CD4-positive, CD25-positive, alpha-beta regulatory T cell (primary cell): ENCODE data around the gene UEVLD. TPM values are rescaled to one million over a fixed set of nuclear protein-coding genes. Genes with fewer than 3 reads are reported as not detected.

Experiments used
- ATAC-seq, 2 donors: fragments of 150-1000 bp; cut with Tn5 transposase; one replicate each; pipeline ENCODE4 v1.10.0; 2021; ENCODE audit warnings: low read depth in 2 of 2, moderate number of reproducible peaks in 2 of 2, moderate library complexity in 1 of 2
- DNase-seq, 3 donors: peaks; one replicate each; pipeline versions ENCODE4 v3.0.0 to v3.0.0-alpha.2; 2012 to 2022; ENCODE audit warnings: mixed read lengths in 1 of 3
- H3K27ac ChIP-seq: one replicate; pipeline ENCODE4 v1.7.0; 2013; ENCODE audit warnings: mild to moderate bottlenecking, low read length; ENCODE audit not compliant: insufficient read depth, poor library complexity, severe bottlenecking
- H3K27me3 ChIP-seq: one replicate; pipeline ENCODE4 v1.7.0; 2013; ENCODE audit warnings: low read length; ENCODE audit not compliant: control insufficient read depth, insufficient read depth
- H3K36me3 ChIP-seq: one replicate; pipeline ENCODE4 v1.7.0; 2013; ENCODE audit warnings: mild to moderate bottlenecking, low read length, moderate library complexity; ENCODE audit not compliant: control insufficient read depth, insufficient read depth
- H3K4me1 ChIP-seq: 2 replicates; pipeline ENCODE4 v1.7.0; 2013; ENCODE audit warnings: mild to moderate bottlenecking, low read length; ENCODE audit not compliant: insufficient read depth, control insufficient read depth, poor library complexity, severe bottlenecking
- H3K4me3 ChIP-seq: one replicate; pipeline ENCODE4 v1.7.0; 2013; ENCODE audit warnings: low read depth, mild to moderate bottlenecking, low read length, moderate library complexity
- H3K9me3 ChIP-seq, 2 experiments: 1 replicate in 1 of 2; 2 replicates in 1 of 2; pipeline ENCODE4 v1.7.0; 2013; ENCODE audit warnings: low read length in 2 of 2, mild to moderate bottlenecking in 1 of 2, moderate library complexity in 1 of 2; ENCODE audit not compliant: control insufficient read depth in 2 of 2
- H3K27ac Mint-ChIP-seq, 3 donors: one replicate each; pipeline ENCODE4 v1.8.0; 2020 to 2022; ENCODE audit warnings: mild to moderate bottlenecking in 3 of 3, mixed read lengths in 3 of 3, moderate library complexity in 2 of 3
- H3K27me3 Mint-ChIP-seq: one replicate; pipeline ENCODE4 v1.8.0; 2022; ENCODE audit warnings: mild to moderate bottlenecking, mixed read lengths
- H3K36me3 Mint-ChIP-seq: one replicate; pipeline ENCODE4 v1.8.0; 2020; ENCODE audit warnings: mixed read lengths
- H3K4me1 Mint-ChIP-seq, 4 donors: one replicate each; pipeline ENCODE4 v1.8.0; 2020 to 2022; ENCODE audit warnings: mixed read lengths in 4 of 4, mild to moderate bottlenecking in 1 of 4
- H3K4me3 Mint-ChIP-seq, 4 donors: one replicate each; pipeline ENCODE4 v1.8.0; 2020 to 2022; ENCODE audit warnings: mild to moderate bottlenecking in 4 of 4, mixed read lengths in 4 of 4, moderate library complexity in 3 of 4
- H3K9me3 Mint-ChIP-seq, 7 donors: one replicate each; pipeline ENCODE4 v1.8.0; 2020 to 2022; ENCODE audit warnings: mixed read lengths in 7 of 7, mild to moderate bottlenecking in 3 of 7, moderate library complexity in 2 of 7
- polyA plus RNA-seq, 4 donors: library from polyadenylated mRNA; unstranded; fragments of 300-500 nt; fragmentation: Illumina TruSeq; gene quantifications; one replicate each; pipeline ENCODE4 v1.2.3, GENCODE V29; 2021
- total RNA-seq: library from RNA; stranded (reverse); gene quantifications from one replicate; pipeline ENCODE4 v1.2.3, GENCODE V29; 2022

Gene UEVLD
- total and polyA plus RNA-seq, 5 donors from 2014 or later, result 5.6 to 11.6 (median 6.3) TPM

GRCh38 chr11:18495271-18495670 lies 93.3 kb downstream of the UEVLD start:
- no peaks in the 10 kb centered on the region for H3K4me1 ChIP-seq
- no peak for ATAC-seq
- H3K36me3 ChIP-seq, result peaks cover 64% of the 10 kb centered on the region
- H3K27me3 ChIP-seq, result no peaks in the 10 kb centered on the region
- H3K27ac ChIP-seq, result no peak overlapping the region
- H3K27me3 Mint-ChIP-seq, result no peaks in the 10 kb centered on the region
- H3K9me3 ChIP-seq, result no peaks in the 10 kb centered on the region
- peak overlapping the region in 1 of 3 donors; percentile 76 for H3K27ac Mint-ChIP-seq
- H3K4me1 Mint-ChIP-seq, result peaks cover 5 to 39% (median 27%) of the 10 kb centered on the region in 4 donors
- DNase-seq, result no peak
- no peak overlapping the region for H3K4me3 ChIP-seq
- no peak overlapping the region for H3K4me3 Mint-ChIP-seq
- H3K9me3 Mint-ChIP-seq, result peaks cover 0 to 2% (median 0%) of the 10 kb centered on the region in 7 donors
- H3K36me3 Mint-ChIP-seq, result peaks cover 53% of the 10 kb centered on the region

GRCh38 chr11:18493310-18493709 lies 95.2 kb downstream of the UEVLD start:
- Histone ChIP-seq H3K27me3 (no peaks in the 10 kb centered on the region), H3K9me3 (no peaks in the 10 kb centered on the region), H3K27ac (no peak overlapping the region), H3K4me3 (no peak overlapping the region), H3K36me3 (peaks cover 63% of the 10 kb centered on the region), H3K4me1 (no peaks in the 10 kb centered on the region)
- H3K27me3 Mint-ChIP-seq, result no peaks in the 10 kb centered on the region
- no peak for ATAC-seq
- peaks cover 54% of the 10 kb centered on the region for H3K36me3 Mint-ChIP-seq
- peaks cover 0 to 1% (median 0%) of the 10 kb centered on the region in 7 donors for H3K9me3 Mint-ChIP-seq
- no peak for DNase-seq
- H3K4me1 Mint-ChIP-seq, result peaks cover 1 to 37% (median 22%) of the 10 kb centered on the region in 4 donors
- no peak overlapping the region for H3K4me3 Mint-ChIP-seq
- H3K27ac Mint-ChIP-seq, result peak overlapping the region in 2 of 3 donors; percentile 26 to 44

- H3K27ac ChIP-seq, result no peak overlapping the region
- no peak for DNase-seq
- peak overlapping the region in 2 of 3 donors; percentile 26 to 29 for H3K27ac Mint-ChIP-seq
- H3K9me3 ChIP-seq, result no peaks in the 10 kb centered on the region
- no peak overlapping the region for H3K4me3 Mint-ChIP-seq
- peaks cover 50% of the 10 kb centered on the region for H3K36me3 Mint-ChIP-seq
- ATAC-seq, result no peak
- H3K4me1 ChIP-seq, result no peaks in the 10 kb centered on the region
- H3K4me1 Mint-ChIP-seq, result peaks cover 0 to 37% (median 20%) of the 10 kb centered on the region in 4 donors
- H3K27me3 Mint-ChIP-seq, result no peaks in the 10 kb centered on the region
- no peaks in the 10 kb centered on the region for H3K27me3 ChIP-seq
- no peak overlapping the region for H3K4me3 ChIP-seq
- peaks cover 0 to 1% (median 0%) of the 10 kb centered on the region in 7 donors for H3K9me3 Mint-ChIP-seq
- H3K36me3 ChIP-seq, result peaks cover 62% of the 10 kb centered on the region
Observed at GRCh38 chr11:18492888-18493287, 95.6 kb downstream of the UEVLD start.

- Histone ChIP-seq H3K9me3 (no peaks in the 10 kb centered on the region), H3K4me1 (no peaks in the 10 kb centered on the region), H3K4me3 (no peak overlapping the region), H3K27me3 (no peaks in the 10 kb centered on the region), H3K27ac (no peak overlapping the region), H3K36me3 (peaks cover 66% of the 10 kb centered on the region)
- ATAC-seq (no peak), DNase-seq (no peak)
- Mint-ChIP-seq H3K4me1 (peaks cover 0 to 37% (median 19%) of the 10 kb centered on the region in 4 donors), H3K27me3 (no peaks in the 10 kb centered on the region), H3K9me3 (peaks cover 0 to 1% (median 0%) of the 10 kb centered on the region in 7 donors), H3K36me3 (peaks cover 52% of the 10 kb centered on the region), H3K4me3 (no peak overlapping the region), H3K27ac (peak overlapping the region in 1 of 3 donors; percentile 26)
Observed at GRCh38 chr11:18491924-18492323, 96.6 kb downstream of the UEVLD start.

GRCh38 chr11:18490736-18491485 lies 97.6 kb downstream of the UEVLD start:
- Histone ChIP-seq H3K36me3 (peaks cover 65% of the 10 kb centered on the region), H3K4me3 (no peak overlapping the region), H3K27ac (no peak overlapping the region), H3K9me3 (no peaks in the 10 kb centered on the region), H3K4me1 (no peaks in the 10 kb centered on the region), H3K27me3 (no peaks in the 10 kb centered on the region)
- peak overlapping the region in 1 of 3 donors; percentile 67 for H3K27ac Mint-ChIP-seq
- ATAC-seq (no peak), DNase-seq (no peak)
- H3K4me1 Mint-ChIP-seq, result peaks cover 0 to 37% (median 18%) of the 10 kb centered on the region in 4 donors
- H3K27me3 Mint-ChIP-seq, result no peaks in the 10 kb centered on the region
- peaks cover 47% of the 10 kb centered on the region for H3K36me3 Mint-ChIP-seq
- H3K4me3 Mint-ChIP-seq, result no peak overlapping the region
- H3K9me3 Mint-ChIP-seq, result peaks cover 0 to 1% (median 0%) of the 10 kb centered on the region in 7 donors

- Mint-ChIP-seq H3K36me3 (peaks cover 42% of the 10 kb centered on the region), H3K4me1 (peaks cover 0 to 34% (median 15%) of the 10 kb centered on the region in 4 donors), H3K4me3 (no peak overlapping the region), H3K27ac (peak overlapping the region in 1 of 3 donors; percentile 67), H3K9me3 (peaks cover 0 to 1% (median 0%) of the 10 kb centered on the region in 7 donors), H3K27me3 (no peaks in the 10 kb centered on the region)
- no peaks in the 10 kb centered on the region for H3K4me1 ChIP-seq
- no peak overlapping the region for H3K4me3 ChIP-seq
- ATAC-seq, result no peak
- H3K9me3 ChIP-seq, result no peaks in the 10 kb centered on the region
- H3K36me3 ChIP-seq, result peaks cover 63% of the 10 kb centered on the region
- no peak for DNase-seq
- H3K27ac ChIP-seq, result no peak overlapping the region
- no peaks in the 10 kb centered on the region for H3K27me3 ChIP-seq
Observed at GRCh38 chr11:18490319-18490718, 98.2 kb downstream of the UEVLD start.

GRCh38 chr11:18485913-18486528 lies 102.5 kb downstream of the UEVLD start:
- H3K36me3 Mint-ChIP-seq, result peaks cover 47% of the 10 kb centered on the region
- no peak for ATAC-seq
- H3K4me1 Mint-ChIP-seq, result peaks cover 2 to 15% (median 6%) of the 10 kb centered on the region in 4 donors
- no peaks in the 10 kb centered on the region for H3K9me3 ChIP-seq
- H3K27ac ChIP-seq, result no peak overlapping the region
- H3K36me3 ChIP-seq, result peaks cover 69% of the 10 kb centered on the region
- H3K27me3 ChIP-seq, result no peaks in the 10 kb centered on the region
- H3K4me3 ChIP-seq, result no peak overlapping the region
- H3K4me3 Mint-ChIP-seq, result no peak overlapping the region
- H3K27me3 Mint-ChIP-seq, result no peaks in the 10 kb centered on the region
- H3K27ac Mint-ChIP-seq, result no peak overlapping the region
- H3K4me1 ChIP-seq, result no peaks in the 10 kb centered on the region
- no peak for DNase-seq
- H3K9me3 Mint-ChIP-seq, result peaks cover 0 to 1% (median 0%) of the 10 kb centered on the region in 7 donors
